ENCODE results near the gene PDE10A. TPM values are rescaled to one million over a fixed set of nuclear protein-coding genes. Genes with fewer than 3 reads are reported as not detected.

PDE10A gene
- total RNA-seq, 1 experiment from 2014 or later: 0.31 TPM

GRCh38 chr6:165404296-165404695 is 258.7 kb downstream of the PDE10A start:
- Histone ChIP-seq H4K20me1 (ENCODE audit: control insufficient read depth, insufficient read depth, insufficient read length) (no peaks in the 10 kb centered on the region), H3K23me2 (ENCODE audit: insufficient read length, low read depth, low read length, poor library complexity, severe bottlenecking) (no peaks in the 10 kb centered on the region), H2BK15ac (ENCODE audit: low read depth, low read length) (no peak overlapping the region), H3K4ac (ENCODE audit: low read depth, low read length) (no peak overlapping the region), H2BK20ac (ENCODE audit: low read depth, low read length, poor library complexity, severe bottlenecking) (no peak overlapping the region), H3K27ac (ENCODE audit: insufficient read length, low read depth, low read length) (no peak overlapping the region), H3K27me3 (ENCODE audit: insufficient read depth, low read length) (no peaks in the 10 kb centered on the region), H4K8ac (replicated peaks; ENCODE audit: insufficient read length, low read depth, low read length) (no peak overlapping the region), H2BK120ac (ENCODE audit: low read depth, low read length, poor library complexity, severe bottlenecking) (no peak overlapping the region), H2BK5ac (ENCODE audit: insufficient read length, low read length) (no peak overlapping the region), H3K9me3 (ENCODE audit: control insufficient read depth, low read depth, low read length) (no peaks in the 10 kb centered on the region), H4K5ac (ENCODE audit: insufficient read length, low read depth, low read length) (no peak overlapping the region), H3K4me1 (ENCODE audit: insufficient read depth, low read length) (no peaks in the 10 kb centered on the region), H2AFZ (ENCODE audit: low read length) (no peak overlapping the region), H3K79me2 (ENCODE audit: insufficient read depth, low read length) (no peaks in the 10 kb centered on the region), H3K14ac (ENCODE audit: insufficient read depth, low read length) (no peak overlapping the region), H2AK5ac (ENCODE audit: insufficient read length, low read length) (no peak overlapping the region), H2BK12ac (ENCODE audit: insufficient read length, low read depth, low read length) (no peak overlapping the region), H3T11ph (ENCODE audit: low read length) (no peak overlapping the region), H4K91ac (ENCODE audit: insufficient read length, low read depth, low read length) (no peak overlapping the region), H3K79me1 (ENCODE audit: insufficient read depth, low read depth, low read length, poor library complexity, severe bottlenecking) (no peaks in the 10 kb centered on the region), H3K23ac (ENCODE audit: insufficient read length, low read depth, low read length) (no peak overlapping the region), H3K18ac (ENCODE audit: insufficient read length, low read depth, low read length) (no peak overlapping the region), H3K4me2 (ENCODE audit: insufficient read depth, insufficient read length, low read length) (no peak overlapping the region), H3K56ac (ENCODE audit: insufficient read length, low read depth, low read length) (no peak overlapping the region), H3K9ac (ENCODE audit: extremely low read depth, insufficient read length, low read length) (no peak overlapping the region)
- WGBS (ENCODE audit: extremely low coverage, insufficient read length, low lambda C conversion rate): no CpG with 5 or more reads among the region's 2 CpGs
- no peak overlapping the region for H3K4me3 Mint-ChIP-seq
- H3K27me3 Mint-ChIP-seq (ENCODE audit: low read depth): no peaks in the 10 kb centered on the region
- no peak for DNase-seq
- H3K36me3 Mint-ChIP-seq (ENCODE audit: insufficient read depth in 1 of 3, low read depth in 3 of 3): peaks cover 0 to 9% (median 0%) of the 10 kb centered on the region in 3 experiments; a peak in 3 of 7 replicates
- TF ChIP-seq, protein P1, sequence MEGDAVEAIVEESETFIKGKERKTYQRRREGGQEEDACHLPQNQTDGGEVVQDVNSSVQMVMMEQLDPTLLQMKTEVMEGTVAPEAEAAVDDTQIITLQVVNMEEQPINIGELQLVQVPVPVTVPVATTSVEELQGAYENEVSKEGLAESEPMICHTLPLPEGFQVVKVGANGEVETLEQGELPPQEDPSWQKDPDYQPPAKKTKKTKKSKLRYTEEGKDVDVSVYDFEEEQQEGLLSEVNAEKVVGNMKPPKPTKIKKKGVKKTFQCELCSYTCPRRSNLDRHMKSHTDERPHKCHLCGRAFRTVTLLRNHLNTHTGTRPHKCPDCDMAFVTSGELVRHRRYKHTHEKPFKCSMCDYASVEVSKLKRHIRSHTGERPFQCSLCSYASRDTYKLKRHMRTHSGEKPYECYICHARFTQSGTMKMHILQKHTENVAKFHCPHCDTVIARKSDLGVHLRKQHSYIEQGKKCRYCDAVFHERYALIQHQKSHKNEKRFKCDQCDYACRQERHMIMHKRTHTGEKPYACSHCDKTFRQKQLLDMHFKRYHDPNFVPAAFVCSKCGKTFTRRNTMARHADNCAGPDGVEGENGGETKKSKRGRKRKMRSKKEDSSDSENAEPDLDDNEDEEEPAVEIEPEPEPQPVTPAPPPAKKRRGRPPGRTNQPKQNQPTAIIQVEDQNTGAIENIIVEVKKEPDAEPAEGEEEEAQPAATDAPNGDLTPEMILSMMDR (conservative IDR thresholded peaks at IDR 0.05): no peak
- no peak overlapping the region for H3K27ac Mint-ChIP-seq
- no peaks in the 10 kb centered on the region for H3K4me1 Mint-ChIP-seq
- peaks cover 0 to 9% of the 10 kb centered on the region in 2 experiments; a peak in 2 of 5 replicates for H3K9me3 Mint-ChIP-seq

Data from H9 (cell line).